HUES6 (cell line): Measurements from ENCODE around the gene CD80.
A peak's percentile ranks its signal among the peaks of the same experiment; 100 is the strongest.
"Not testable (repeated sequence)": the region's sequence is repeated elsewhere in the genome, so short reads cannot be mapped to it uniquely, and the experiment has no call there.

Experiments used
- H3K27ac ChIP-seq: 2 replicates; pipeline ENCODE4 v1.7.0; 2013; ENCODE audit warnings: low read depth, mild to moderate bottlenecking, low read length, inconsistent platforms
- H3K27me3 ChIP-seq: 2 replicates; pipeline ENCODE4 v1.6.1; 2013; ENCODE audit warnings: low read length; ENCODE audit not compliant: control insufficient read depth, insufficient read depth
- H3K36me3 ChIP-seq: 2 replicates; pipeline ENCODE4 v1.6.1; 2013; ENCODE audit warnings: low read length; ENCODE audit not compliant: control insufficient read depth, insufficient read depth
- H3K4me1 ChIP-seq: 2 replicates; pipeline ENCODE4 v1.6.1; 2013; ENCODE audit warnings: low read length; ENCODE audit not compliant: control insufficient read depth, insufficient read depth
- H3K4me3 ChIP-seq: 2 replicates; pipeline ENCODE4 v1.5.1; 2013; ENCODE audit warnings: low read depth, low read length
- H3K9ac ChIP-seq: one replicate; pipeline ENCODE4 v1.6.1; 2013; ENCODE audit warnings: mild to moderate bottlenecking, low read length
- H3K9me3 ChIP-seq: 2 replicates; pipeline ENCODE4 v1.6.1; 2013; ENCODE audit warnings: low read depth, low read length; ENCODE audit not compliant: control insufficient read depth, insufficient read depth

Gene CD80

DNA sequence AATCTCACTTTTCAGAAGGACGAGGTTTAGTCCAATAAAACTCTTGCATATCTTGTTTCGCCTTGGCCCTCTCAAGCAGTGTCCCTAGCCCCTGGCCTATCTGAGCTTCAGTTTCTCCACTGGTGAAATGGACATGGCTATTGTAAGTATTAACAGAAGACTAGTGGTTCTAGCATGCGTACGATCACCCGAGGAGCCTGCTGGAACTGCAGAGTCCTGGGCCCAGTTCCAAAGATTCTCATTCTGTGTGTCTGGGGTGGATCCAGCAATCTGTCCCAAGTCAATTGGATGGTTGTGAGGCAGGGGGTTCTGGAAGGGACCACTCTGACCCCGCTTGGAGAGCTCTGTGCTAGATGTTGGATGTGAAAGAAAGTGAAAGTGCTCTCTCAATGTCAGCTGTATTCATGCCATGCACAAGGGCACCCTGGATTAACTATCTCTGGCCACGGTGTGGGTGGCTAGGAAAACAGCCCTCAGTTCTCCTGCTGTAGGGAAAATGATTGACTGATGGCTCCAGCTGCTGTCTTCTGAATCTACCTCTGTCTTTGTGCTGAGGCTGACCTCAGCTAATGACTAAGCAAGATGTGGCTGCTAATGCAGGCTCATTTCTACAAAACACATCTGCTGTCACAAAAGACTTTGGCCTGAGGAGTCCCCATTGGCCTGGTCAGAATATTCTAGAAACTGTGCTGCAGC is 36.4 kb upstream of the CD80 start:
- Histone ChIP-seq H3K27me3 (no peaks in the 10 kb centered on the region), H3K36me3 (no peaks in the 10 kb centered on the region), H3K4me3 (no peak overlapping the region), H3K4me1 (peaks cover 2% of the 10 kb centered on the region; the same call in 1 of the 2 replicates), H3K9me3 (no peaks in the 10 kb centered on the region; the same call in 1 of the 2 replicates), H3K27ac (no peak overlapping the region), H3K9ac (no peak overlapping the region)

- not testable (repeated sequence) for H3K4me1 ChIP-seq, H3K9me3 ChIP-seq, H3K9ac ChIP-seq, H3K36me3 ChIP-seq, H3K27ac ChIP-seq, H3K27me3 ChIP-seq, H3K4me3 ChIP-seq
Measured at GRCh38 chr3:119594929-119595328, 35.5 kb upstream of the CD80 start.

DNA sequence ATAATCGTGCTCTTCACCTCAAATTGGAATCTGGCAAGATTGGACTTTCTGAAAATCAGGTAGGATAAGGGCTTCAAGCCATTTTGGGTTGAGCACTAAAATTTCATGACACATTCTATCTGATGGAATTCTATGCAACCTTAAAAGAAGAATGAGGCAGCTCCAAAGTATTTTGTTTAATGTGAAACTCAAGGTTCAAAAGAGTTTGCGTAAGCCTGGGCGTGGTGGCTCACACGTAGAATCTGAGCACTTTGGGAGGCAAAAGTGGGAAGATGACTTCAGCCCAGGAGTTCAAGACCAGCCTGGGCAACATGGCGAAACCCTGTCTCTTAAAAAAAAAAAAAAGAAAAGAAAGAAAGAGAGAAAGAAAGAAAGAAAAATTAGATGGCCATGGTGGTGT is 34.7 kb upstream of the CD80 start:
- no peak overlapping the region for H3K4me3 ChIP-seq
- H3K36me3 ChIP-seq, result no peaks in the 10 kb centered on the region
- H3K4me1 ChIP-seq, result peaks cover 10% of the 10 kb centered on the region
- H3K9me3 ChIP-seq, result no peaks in the 10 kb centered on the region; the same call in 1 of the 2 replicates
- no peak overlapping the region for H3K27ac ChIP-seq
- H3K9ac ChIP-seq, result no peak overlapping the region
- no peaks in the 10 kb centered on the region for H3K27me3 ChIP-seq

DNA sequence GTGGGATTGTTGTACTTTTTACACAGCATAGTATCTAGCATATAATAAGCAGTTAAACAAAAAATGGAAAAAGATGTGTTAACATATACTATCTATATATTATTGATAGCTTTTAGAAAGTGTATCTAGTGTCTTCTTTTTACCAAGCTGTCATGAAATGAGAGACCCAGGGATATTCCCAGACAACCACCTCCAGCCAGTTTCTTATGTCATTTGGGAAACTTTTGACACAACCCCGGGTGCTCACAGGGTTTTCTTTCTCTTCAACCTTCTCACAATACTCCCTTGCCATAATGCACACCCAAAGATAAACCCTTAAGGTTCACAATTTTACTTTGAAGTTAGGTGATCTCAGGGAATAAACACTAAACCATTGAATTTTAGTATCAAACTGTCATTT is 33.4 kb upstream of the CD80 start:
- Histone ChIP-seq H3K9me3 (no peaks in the 10 kb centered on the region; the same call in 1 of the 2 replicates), H3K4me1 (peaks cover 12% of the 10 kb centered on the region), H3K9ac (no peak overlapping the region), H3K4me3 (no peak overlapping the region), H3K27me3 (no peaks in the 10 kb centered on the region), H3K36me3 (no peaks in the 10 kb centered on the region), H3K27ac (no peak overlapping the region)

DNA sequence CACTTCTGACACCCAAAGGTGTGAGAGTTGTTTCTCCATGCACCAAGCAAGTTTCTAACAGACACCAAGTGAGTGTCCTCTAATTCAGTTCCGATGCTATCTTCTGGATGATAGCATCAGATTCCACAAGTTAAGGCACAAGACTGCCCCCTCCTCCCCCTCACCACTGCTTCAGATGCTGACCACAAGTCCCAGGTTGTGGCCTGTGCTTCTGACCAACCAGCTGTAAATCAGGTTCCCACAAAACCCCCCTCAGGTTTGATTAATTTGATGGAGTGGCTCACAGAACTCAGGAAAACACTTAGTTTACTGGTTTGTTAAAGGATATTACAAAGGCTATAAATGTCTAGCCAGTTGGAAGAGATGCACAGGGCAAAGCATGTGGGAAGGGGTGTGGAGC is 31.3 kb upstream of the CD80 start:
- peaks cover 12% of the 10 kb centered on the region for H3K4me1 ChIP-seq
- no peaks in the 10 kb centered on the region; the same call in 1 of the 2 replicates for H3K9me3 ChIP-seq
- no peak overlapping the region for H3K9ac ChIP-seq
- no peaks in the 10 kb centered on the region for H3K27me3 ChIP-seq
- H3K27ac ChIP-seq, result no peak overlapping the region
- H3K4me3 ChIP-seq, result no peak overlapping the region
- no peaks in the 10 kb centered on the region for H3K36me3 ChIP-seq

DNA sequence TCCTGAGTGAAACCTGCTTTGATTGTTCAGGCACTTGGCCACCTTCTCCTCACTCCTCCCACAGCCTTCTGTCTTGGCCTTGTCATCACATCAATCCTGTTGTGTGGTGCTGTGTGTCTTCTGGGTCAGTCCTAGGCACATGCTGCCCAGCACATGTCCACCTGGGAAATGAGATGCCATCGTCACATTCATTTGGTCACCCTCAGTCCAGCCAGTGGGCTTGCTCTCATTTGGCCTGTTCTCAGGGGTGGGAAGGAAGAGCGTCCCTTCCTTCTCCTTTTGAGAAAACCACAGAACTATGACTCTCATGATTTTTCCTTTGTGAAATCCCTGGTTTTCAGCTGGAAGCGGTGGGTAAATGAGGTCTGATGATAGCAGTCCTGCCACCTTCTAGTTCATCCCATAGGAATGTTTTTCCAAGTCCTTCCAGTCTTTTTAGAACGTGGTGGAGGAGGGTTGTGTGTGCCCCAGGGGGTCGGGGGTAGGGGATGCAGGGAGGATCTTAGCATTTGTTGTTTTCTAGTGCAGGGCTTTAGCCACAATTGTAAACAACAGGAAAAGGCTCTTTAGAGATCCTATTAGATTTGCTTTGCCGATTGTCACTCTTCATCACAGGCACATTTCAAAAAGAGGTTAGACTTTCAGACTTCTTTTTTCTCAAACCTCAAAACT is 29.8 kb upstream of the CD80 start:
- Histone ChIP-seq H3K27me3 (no peaks in the 10 kb centered on the region), H3K9ac (no peak overlapping the region), H3K4me1 (peaks cover 12% of the 10 kb centered on the region), H3K36me3 (no peaks in the 10 kb centered on the region), H3K9me3 (no peaks in the 10 kb centered on the region; the same call in 1 of the 2 replicates), H3K27ac (no peak overlapping the region), H3K4me3 (peak overlapping the region; percentile 15; the same call in 1 of the 2 replicates)

DNA sequence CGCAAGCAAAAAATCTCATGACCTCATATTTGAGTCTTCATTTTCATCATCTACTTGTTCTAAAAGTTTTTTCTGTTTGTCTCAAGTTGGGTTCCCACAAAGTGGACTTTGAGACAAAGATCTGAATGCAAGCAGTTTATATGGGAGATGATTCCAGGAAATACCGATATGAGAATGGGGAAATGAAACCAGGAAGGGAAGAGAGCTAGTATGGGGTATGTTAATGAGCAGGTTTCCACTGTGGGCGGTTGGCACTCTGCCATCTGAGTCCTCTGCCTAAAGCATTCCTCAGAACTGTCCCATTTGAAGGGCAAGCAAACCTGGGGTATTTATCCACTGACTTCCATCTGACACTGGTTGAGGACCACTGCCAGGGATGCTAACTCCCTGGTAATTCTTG is 28.7 kb upstream of the CD80 start:
- H3K9me3 ChIP-seq, result no peaks in the 10 kb centered on the region; the same call in 1 of the 2 replicates

DNA sequence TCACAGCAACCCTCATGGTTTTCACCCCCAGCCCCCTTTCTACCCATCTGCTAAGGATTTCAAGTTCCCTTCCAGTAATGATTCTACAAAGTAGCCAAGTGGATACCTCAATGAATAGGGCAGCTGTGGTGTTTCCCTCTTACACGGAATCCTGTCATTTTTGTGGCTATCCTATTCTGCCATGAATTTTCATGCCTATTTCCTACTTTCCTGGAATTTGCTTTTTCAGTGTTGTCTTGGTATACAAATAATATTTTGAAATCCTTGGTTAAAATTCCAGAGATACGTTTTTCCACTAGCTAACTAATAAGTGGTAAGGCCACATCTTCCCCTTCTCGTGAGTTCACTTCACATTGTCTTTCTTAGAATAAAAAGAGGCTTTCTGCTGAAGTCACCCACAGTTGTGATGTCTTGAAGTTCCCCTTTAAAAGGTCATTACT is 27.3 kb upstream of the CD80 start:
- Histone ChIP-seq H3K36me3 (no peaks in the 10 kb centered on the region), H3K9ac (no peak overlapping the region), H3K9me3 (no peaks in the 10 kb centered on the region; the same call in 1 of the 2 replicates), H3K4me3 (no peak overlapping the region), H3K27me3 (no peaks in the 10 kb centered on the region), H3K4me1 (peaks cover 12% of the 10 kb centered on the region), H3K27ac (no peak overlapping the region)

More for the DNA sequence above, 28.7 kb upstream of the CD80 start:
- Histone ChIP-seq H3K36me3 (no peaks in the 10 kb centered on the region), H3K4me3 (no peak overlapping the region), H3K9ac (no peak overlapping the region), H3K4me1 (peaks cover 12% of the 10 kb centered on the region), H3K27me3 (no peaks in the 10 kb centered on the region), H3K27ac (no peak overlapping the region)

DNA sequence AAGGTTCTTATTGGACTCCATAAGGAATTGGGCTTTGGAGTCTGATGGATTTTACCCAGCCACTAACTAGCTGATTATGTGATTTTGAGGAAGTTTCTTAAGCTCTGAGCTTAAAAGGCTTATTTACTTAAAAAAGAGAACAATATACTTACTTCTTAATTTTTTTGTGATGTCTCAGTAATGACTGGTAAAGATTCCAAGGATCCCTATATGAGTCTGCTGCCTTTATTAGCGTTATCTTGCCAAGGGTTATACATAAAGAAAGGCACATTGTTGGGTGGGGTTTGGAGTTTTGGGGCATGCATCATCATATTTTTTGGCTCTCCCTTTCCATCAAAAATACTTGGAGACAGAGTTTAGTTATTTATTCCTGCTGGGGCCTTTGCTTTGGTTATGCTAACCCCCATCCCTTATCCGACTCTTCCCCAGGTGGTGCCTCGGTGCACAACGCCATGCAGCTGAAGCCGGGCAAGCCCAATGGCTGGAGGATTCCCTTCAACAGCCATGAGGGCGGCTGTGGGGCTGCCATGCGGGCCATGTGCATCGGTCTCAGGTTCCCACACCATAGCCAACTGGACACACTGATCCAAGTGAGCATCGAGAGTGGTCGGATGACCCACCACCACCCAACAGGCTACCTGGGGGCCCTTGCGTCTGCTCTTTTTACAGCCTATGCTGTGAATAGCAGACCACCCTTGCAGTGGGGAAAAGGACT is 26.6 kb upstream of the CD80 start:
- Histone ChIP-seq H3K27ac (no peak overlapping the region), H3K27me3 (no peaks in the 10 kb centered on the region), H3K36me3 (no peaks in the 10 kb centered on the region), H3K4me3 (no peak overlapping the region), H3K4me1 (peaks cover 12% of the 10 kb centered on the region), H3K9me3 (no peaks in the 10 kb centered on the region; the same call in 1 of the 2 replicates), H3K9ac (no peak overlapping the region)

- Histone ChIP-seq H3K36me3 (no peaks in the 10 kb centered on the region), H3K9ac (no peak overlapping the region), H3K27ac (no peak overlapping the region), H3K27me3 (peaks cover 4% of the 10 kb centered on the region; the same call in 1 of the 2 replicates), H3K4me3 (no peak overlapping the region), H3K4me1 (peaks cover 15% of the 10 kb centered on the region), H3K9me3 (no peaks in the 10 kb centered on the region)
Measured at GRCh38 chr3:119585208-119585607, 25.8 kb upstream of the CD80 start.

- Histone ChIP-seq H3K9me3 (no peaks in the 10 kb centered on the region), H3K4me3 (no peak overlapping the region), H3K4me1 (peaks cover 6% of the 10 kb centered on the region), H3K9ac (no peak overlapping the region), H3K27me3 (peaks cover 18% of the 10 kb centered on the region), H3K27ac (no peak overlapping the region), H3K36me3 (no peaks in the 10 kb centered on the region)
Measured at GRCh38 chr3:119582178-119582577, 22.8 kb upstream of the CD80 start.
